OCI-LY1 (cell line): Measurements from ENCODE around the gene RALGAPB.

ENCODE experiments used
- EZH2 ChIP-seq: fragments of 200-600 bp; sonication (generic), shearing (Covaris generic); IDR thresholded peaks from 2 replicates; pipeline ENCODE4 v1.8.0; 2017; ENCODE audit warnings: borderline replicate concordance, mixed run types, mild to moderate bottlenecking, antibody characterized with exemption, low read length, moderate library complexity, mixed read lengths
- TF ChIP-seq, protein P1 (sequence below): fragments of 200-600 bp; sonication (generic), shearing (Covaris generic); IDR thresholded peaks from 2 replicates; pipeline ENCODE4 v1.5.1; 2017; ENCODE audit warnings: mild to moderate bottlenecking, antibody characterized with exemption, low read length, moderate library complexity, mixed read lengths

- TF ChIP-seq, protein P1, sequence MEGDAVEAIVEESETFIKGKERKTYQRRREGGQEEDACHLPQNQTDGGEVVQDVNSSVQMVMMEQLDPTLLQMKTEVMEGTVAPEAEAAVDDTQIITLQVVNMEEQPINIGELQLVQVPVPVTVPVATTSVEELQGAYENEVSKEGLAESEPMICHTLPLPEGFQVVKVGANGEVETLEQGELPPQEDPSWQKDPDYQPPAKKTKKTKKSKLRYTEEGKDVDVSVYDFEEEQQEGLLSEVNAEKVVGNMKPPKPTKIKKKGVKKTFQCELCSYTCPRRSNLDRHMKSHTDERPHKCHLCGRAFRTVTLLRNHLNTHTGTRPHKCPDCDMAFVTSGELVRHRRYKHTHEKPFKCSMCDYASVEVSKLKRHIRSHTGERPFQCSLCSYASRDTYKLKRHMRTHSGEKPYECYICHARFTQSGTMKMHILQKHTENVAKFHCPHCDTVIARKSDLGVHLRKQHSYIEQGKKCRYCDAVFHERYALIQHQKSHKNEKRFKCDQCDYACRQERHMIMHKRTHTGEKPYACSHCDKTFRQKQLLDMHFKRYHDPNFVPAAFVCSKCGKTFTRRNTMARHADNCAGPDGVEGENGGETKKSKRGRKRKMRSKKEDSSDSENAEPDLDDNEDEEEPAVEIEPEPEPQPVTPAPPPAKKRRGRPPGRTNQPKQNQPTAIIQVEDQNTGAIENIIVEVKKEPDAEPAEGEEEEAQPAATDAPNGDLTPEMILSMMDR = no peak
- no peak for TF ChIP-seq EZH2
Measured at GRCh38 chr20:38573413-38573812, 100.8 kb downstream of the RALGAPB start.
